AG08395 (cell line): ENCODE results near the gene INSC.

Experiments used
- DNase-seq: peaks from one replicate; pipeline ENCODE4 v3.0.0; 2012; ENCODE audit warnings: mixed read lengths, low spot score

Gene INSC

GRCh38 chr11:15108592-15109130 is 6.1 kb upstream of the INSC start:
- DNase-seq, result no peak

- DNase-seq, result no peak
Observed at GRCh38 chr11:15109602-15110001, 5.1 kb upstream of the INSC start.

DNA sequence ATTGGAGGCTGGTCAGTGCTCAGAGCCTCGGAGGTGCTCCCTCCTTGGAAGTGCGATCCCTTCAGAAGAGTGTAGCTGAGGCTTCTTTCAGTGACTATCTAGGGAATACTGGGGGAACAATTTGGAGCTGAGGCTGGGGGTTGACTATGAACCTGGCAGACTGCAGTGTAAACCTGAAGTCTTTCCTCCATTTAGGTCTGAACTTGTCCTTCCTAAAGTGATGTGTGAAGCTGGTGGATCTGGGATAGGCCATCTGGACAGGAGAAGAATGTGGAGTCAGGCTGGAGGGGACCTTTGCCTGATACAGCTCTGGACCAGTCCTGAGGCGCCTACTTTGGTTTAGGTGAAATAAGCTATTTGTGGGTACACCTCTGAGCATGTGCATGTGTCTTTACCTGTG is 3.5 kb upstream of the INSC start:
- no peak for DNase-seq

GRCh38 chr11:15112131-15112541 is 2.6 kb upstream of the INSC start:
- no peak for DNase-seq

GRCh38 chr11:15113381-15113780 is 1.3 kb upstream of the INSC start:
- no peak for DNase-seq

- DNase-seq, result no peak
Observed at GRCh38 chr11:15115686-15116085, 963 bp downstream of the INSC start.

DNA sequence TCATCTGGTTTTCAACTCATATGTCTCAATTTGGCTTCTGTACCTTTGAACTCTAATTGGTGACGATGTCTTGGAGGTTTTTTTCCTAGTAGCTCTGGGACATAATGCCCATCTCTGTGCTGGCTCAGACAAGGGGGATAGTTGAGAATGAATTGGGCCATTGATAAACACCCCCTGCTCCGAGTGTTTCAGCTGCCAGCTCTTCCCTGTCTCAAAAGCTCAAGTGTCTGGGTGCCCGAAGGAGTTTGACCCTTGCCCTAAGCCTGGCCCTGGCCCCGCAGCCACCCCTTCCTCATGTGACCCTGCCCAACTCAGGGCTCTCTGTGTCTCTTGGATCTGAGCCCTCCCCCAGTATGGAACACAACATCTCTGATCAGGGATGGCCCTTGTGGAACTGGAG is 3.0 kb downstream of the INSC start:
- DNase-seq, result no peak

- no peak for DNase-seq
Observed at GRCh38 chr11:15118431-15118830, 3.7 kb downstream of the INSC start.

GRCh38 chr11:15119352-15119751 is 4.6 kb downstream of the INSC start:
- DNase-seq, result no peak

DNA sequence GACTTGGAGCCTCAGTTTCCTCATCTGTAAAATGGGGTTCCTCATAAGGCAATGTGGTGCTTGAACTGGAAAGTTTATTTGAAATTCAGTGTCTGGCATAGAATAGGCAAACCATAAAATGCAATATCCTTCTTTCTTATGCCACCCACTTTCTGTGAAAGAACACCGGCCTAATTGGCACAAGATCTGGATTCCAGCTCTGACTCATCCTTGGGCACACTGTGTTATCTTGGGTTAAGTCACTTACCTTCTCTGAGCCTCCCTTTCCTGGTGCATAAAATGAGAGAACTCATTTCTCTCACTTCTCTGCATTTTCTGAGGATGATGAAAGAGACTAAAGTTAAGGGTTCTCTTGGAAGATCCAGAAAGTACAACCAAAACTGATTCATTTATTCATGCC is 5.1 kb downstream of the INSC start:
- no peak for DNase-seq

DNA sequence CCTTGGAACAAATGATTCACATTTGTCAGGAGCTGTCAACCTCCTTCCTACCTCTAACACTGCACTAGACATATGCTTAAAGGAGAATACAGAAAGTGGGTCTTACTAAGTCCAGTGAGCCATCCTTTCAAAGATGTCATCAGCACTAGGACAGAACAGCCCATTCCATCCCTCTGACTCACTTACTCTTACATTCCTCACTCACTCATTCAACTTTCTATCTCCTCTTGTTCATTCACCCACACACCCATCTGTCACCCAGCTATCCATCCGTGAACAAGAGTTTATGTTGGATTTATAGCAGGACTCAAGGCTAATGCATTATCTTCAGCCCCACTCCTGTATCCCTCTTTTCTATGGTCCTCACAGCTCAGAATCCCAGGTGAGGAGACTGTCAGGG is 9.1 kb downstream of the INSC start:
- DNase-seq, result peak; percentile 82

GRCh38 chr11:15124528-15124927 is 9.8 kb downstream of the INSC start:
- DNase-seq, result no peak

- peak; percentile 51 for DNase-seq
Observed at GRCh38 chr11:15127341-15127740, 12.6 kb downstream of the INSC start.

DNA sequence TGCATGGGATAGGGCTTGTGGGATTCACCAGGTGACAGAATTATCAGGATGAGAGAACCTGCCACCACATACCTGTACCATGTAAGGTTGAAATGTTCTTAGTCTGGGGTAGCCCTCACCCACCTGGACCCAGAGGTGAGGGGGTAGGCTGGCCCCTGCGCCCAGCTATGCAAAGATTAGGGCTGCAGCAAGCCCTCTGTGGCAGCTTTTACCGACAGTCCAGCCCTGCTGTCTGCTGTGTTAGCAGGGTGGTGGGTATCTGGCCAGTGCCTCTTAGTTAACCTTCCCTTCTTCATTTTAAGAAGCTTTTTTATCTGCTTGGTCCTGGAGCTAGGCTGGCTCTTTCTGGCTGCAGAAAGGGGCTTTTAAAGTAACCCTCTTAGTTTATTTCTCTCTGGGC is 13.9 kb downstream of the INSC start:
- DNase-seq, result no peak

DNA sequence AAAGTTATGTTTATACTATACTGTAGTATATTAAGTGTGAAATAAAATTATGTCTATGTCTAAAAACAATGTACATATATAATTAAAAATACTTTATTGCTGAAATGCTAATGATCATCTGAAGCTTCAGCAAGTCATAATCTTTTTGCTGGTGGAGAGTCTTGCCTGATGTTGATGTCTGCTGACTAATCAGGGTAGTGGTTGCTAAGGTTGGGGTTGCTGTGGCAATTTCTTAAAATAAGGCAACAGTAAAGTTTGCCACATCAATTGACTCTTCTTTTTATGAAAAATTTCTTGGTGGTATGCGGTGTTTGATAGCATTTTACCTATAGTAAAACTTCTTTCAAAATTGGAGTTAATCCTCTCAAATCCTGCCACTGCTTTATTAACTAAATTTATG is 21.4 kb downstream of the INSC start:
- DNase-seq, result no peak

DNA sequence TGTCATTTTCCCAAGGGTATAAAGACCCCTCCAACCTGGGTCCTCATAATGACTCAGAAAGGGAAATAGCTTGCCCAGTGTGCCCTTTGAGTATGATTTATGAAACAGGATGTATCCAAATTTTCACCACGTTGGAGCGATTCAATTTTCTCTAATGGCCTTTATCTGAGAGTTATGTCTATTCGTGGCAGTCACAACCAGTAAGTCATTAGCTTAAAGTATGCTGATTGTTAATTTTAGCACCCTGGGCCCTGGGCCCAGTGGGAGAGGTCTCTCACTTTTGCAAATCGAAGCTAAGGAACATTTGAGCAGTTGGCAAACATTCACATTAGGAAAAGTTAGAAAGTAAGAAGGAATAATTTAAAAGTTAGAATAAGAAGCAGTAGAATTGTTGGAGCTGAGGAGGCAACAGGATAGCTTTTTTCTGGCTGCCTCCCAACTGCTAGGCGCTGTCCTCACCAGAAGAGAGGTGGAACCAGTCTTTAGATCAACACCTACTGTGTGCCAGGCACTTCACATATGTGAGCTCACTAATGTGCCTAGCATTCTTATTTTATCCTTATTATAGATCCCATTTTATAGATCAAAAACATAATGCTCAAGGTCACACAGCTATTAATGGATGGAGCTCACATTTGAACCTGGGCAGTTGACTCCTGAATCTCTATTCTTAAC is 24.5 kb downstream of the INSC start:
- DNase-seq, result no peak

GRCh38 chr11:15139958-15140659 is 25.4 kb downstream of the INSC start:
- no peak for DNase-seq

DNA sequence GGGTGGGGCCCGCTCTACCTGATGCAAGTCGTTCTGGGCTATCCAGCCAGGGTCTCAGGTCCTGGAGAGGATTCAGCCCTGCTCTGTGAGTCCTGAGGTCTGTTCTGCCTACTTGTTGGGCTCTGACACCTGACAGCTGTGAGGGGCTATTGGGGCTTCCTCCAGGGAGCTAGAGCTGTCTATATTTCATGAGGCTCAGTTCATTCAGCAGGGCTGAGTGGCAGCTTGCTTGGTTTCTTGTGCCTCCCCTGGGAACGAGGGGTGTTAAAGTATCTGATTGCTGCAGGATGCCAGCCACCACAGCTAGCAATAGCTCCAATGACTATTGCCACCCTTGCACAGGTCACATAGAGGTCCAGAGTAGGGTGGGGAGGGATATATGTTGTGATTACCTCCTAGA is 26.7 kb downstream of the INSC start:
- no peak for DNase-seq

- no peak for DNase-seq
Observed at GRCh38 chr11:15142838-15143237, 28.1 kb downstream of the INSC start.

GRCh38 chr11:15143855-15144254 is 29.1 kb downstream of the INSC start:
- no peak for DNase-seq

DNA sequence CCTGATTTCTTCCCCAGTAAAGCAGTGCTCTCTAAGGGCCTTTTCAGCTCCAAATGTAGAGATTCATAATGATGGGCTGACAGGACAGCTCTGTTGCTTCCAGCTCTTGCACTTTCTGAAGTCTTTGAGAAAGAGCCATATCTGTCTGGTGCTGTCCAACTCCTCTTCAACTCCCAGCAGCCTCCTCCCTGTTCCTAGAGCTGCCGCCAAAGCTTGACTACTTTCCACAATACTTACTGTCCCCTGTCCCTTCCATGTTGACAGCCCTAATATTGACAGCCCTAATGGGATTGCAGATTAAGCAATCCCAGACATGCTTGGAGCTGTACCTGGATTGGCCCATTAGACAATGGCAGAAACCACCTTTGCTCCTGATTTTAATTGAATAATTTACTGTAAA is 29.6 kb downstream of the INSC start:
- no peak for DNase-seq

DNA sequence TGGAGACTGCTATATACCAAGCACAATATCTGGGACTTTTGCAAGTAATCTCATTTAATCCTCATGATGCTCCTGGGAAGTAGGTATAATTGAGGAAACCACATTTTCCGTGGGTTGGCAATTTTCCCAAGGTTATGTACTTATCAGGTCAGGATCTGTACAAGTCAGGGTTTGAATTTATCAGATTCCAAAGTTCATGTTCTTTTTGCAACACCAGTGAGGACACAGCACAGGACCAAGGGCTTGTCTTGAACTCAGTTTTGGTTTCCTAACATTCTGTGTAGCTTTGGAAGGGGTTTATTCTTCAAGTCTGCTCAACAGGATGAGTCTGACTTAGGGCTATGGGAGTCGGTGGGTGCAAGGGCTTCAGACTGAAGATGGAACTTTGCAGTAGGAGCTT is 30.4 kb downstream of the INSC start:
- no peak for DNase-seq

DNA sequence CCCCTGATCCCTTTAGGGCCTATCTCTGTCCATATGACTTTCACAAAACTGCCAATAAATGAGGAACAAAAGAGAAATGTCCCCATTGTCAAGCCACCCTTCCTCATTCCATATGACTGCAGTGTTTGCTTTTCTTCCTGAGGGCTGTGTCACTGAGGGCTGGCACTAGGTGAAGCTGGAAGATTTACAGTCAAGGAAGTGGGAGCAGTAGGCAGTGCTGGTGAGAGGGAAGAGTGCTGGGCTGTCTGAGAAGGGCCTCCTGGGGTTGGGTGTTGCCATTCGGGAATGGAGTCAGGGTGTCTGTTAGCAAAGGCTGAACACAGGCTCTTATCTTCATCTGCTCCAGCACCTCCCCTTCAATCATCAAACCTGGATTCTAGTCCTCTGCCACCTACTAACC is 30.9 kb downstream of the INSC start:
- no peak for DNase-seq
